ENCODE measurements around the gene AKAP8L.
"Not testable (repeated sequence)": the region's sequence is repeated elsewhere in the genome, so short reads cannot be mapped to it uniquely, and the experiment has no call there.

AKAP8L gene

GRCh38 chr19:15412832-15413231, 6.0 kb downstream of the AKAP8L start:
- DNase-seq: no peak

GRCh38 chr19:15411351-15411750, 7.4 kb downstream of the AKAP8L start:
- DNase-seq: not testable (repeated sequence)

GRCh38 chr19:15404780-15405211, 14.0 kb downstream of the AKAP8L start:
- no peak for DNase-seq

GRCh38 chr19:15404097-15404779, 14.6 kb downstream of the AKAP8L start:
- DNase-seq: no peak

GRCh38 chr19:15403151-15403531, 15.6 kb downstream of the AKAP8L start:
- no peak for DNase-seq

- DNase-seq: no peak
These were observed 16.2 kb downstream of the AKAP8L start for GRCh38 chr19:15402411-15403150.

GRCh38 chr19:15401397-15401710, 17.4 kb downstream of the AKAP8L start:
- no peak for DNase-seq

- no peak for DNase-seq
These were observed 18.0 kb downstream of the AKAP8L start for GRCh38 chr19:15400521-15401396.

- no peak for DNase-seq
These were observed 19.2 kb downstream of the AKAP8L start for GRCh38 chr19:15399635-15400034.

GRCh38 chr19:15399234-15399515, 19.6 kb downstream of the AKAP8L start:
- no peak for DNase-seq

- DNase-seq: no peak
These were observed 20.1 kb downstream of the AKAP8L start for GRCh38 chr19:15398501-15399233.

- no peak for DNase-seq
These were observed 21.0 kb downstream of the AKAP8L start for GRCh38 chr19:15397782-15398181.

- no peak for DNase-seq
These were observed 21.6 kb downstream of the AKAP8L start for GRCh38 chr19:15397236-15397635.

- no peak for DNase-seq
These were observed 22.4 kb downstream of the AKAP8L start for GRCh38 chr19:15396436-15396835.

- not testable (repeated sequence) for DNase-seq
These were observed 23.5 kb downstream of the AKAP8L start for GRCh38 chr19:15395251-15395650.

GRCh38 chr19:15394426-15394825, 24.4 kb downstream of the AKAP8L start:
- DNase-seq: no peak

- no peak for DNase-seq
These were observed 24.8 kb downstream of the AKAP8L start for GRCh38 chr19:15393963-15394362.

GRCh38 chr19:15390814-15391213, 28.0 kb downstream of the AKAP8L start:
- no peak for DNase-seq

GRCh38 chr19:15381864-15382263, 36.9 kb downstream of the AKAP8L start:
- no peak for DNase-seq

- no peak for DNase-seq
These were observed 37.4 kb downstream of the AKAP8L start for GRCh38 chr19:15381429-15381828.

GRCh38 chr19:15379999-15380647, 38.7 kb downstream of the AKAP8L start:
- DNase-seq: peak; percentile 93
